Activated naive CD4-positive, alpha-beta T cell treated with anti-CD3 and anti-CD28 coated beads, Interleukin-2, amount 50 U/mL, for 72 hours (primary cell): ENCODE data around the gene SKIC3. TPM values are rescaled to one million over a fixed set of nuclear protein-coding genes. Genes with fewer than 3 reads are reported as not detected.

Experiments used
- total RNA-seq, 2 donors: library from RNA; stranded (reverse); gene quantifications; one replicate each; pipeline ENCODE4 v1.2.3, GENCODE V29; 2022

Gene SKIC3
- total RNA-seq, 2 donors from 2014 or later = 70.7 to 109 TPM

Other genes starting within 250 kb of the SKIC3 start
- not detected for gene FAM81B, start 163.6 kb downstream of the SKIC3 start, total RNA-seq
- gene ARSK, start 124 bp upstream of the SKIC3 start, total RNA-seq = 1 to 10 TPM; 6.0 to 8.7 TPM
- under 1 TPM; 0.39 to 0.74 TPM for gene GPR150, start 65.1 kb upstream of the SKIC3 start, total RNA-seq
- gene RFESD, start 91.8 kb upstream of the SKIC3 start, total RNA-seq = 1 to 10 TPM; 7.8 to 8.9 TPM
- not detected for gene SPATA9, start 128.0 kb upstream of the SKIC3 start, total RNA-seq
- gene RHOBTB3, start 176.4 kb upstream of the SKIC3 start, total RNA-seq = 1 to 10 TPM; 6.6 to 9.7 TPM